ENCODE data around the gene MCU.

MCU gene

DNA sequence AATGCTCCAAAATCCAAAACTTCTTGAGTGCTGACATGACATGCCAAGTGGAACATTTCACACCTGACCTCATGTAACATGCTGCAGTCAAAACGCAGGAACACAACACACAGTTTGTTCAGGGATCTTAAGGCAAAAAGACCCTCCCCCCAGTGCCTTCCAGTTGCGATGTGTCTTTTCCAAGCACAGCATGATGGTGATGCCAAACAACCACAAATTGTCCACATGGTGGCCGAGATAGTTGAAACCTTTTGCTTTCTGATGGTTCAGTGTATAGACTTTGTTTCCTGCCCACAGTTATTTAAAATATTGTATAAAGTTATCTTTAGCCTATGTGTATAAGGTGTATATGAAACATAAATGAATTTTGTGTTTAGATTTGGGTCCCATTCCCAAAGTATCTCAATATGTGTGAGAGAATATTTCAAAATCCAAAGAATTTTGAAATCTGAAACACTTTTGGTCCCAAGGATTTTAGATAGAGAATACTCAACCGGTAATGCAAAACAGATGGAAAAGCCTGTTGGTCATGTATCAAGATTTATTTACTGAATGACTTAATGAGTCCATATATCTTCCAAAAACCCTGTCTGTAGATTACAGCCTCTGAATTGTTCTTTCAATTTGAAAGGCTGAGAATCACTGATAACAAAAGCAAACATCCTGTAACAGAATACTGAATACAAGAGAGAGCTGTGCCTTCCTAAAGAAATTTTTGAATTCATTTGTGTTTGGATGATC lies 108.2 kb downstream of the MCU start:
- no peaks in the 10 kb centered on the region for H3K9me3 Mint-ChIP-seq
- peak overlapping the region; percentile 66 to 88 (median 88) for H3K27ac Mint-ChIP-seq
- H3K36me3 Mint-ChIP-seq (ENCODE audit: low read depth): no peaks in the 10 kb centered on the region
- H3K27me3 Mint-ChIP-seq (ENCODE audit: low read depth): no peaks in the 10 kb centered on the region
- H3K4me1 Mint-ChIP-seq: peaks cover 22% of the 10 kb centered on the region
- H3K4me3 Mint-ChIP-seq: no peak overlapping the region
- TF ChIP-seq, protein P1, sequence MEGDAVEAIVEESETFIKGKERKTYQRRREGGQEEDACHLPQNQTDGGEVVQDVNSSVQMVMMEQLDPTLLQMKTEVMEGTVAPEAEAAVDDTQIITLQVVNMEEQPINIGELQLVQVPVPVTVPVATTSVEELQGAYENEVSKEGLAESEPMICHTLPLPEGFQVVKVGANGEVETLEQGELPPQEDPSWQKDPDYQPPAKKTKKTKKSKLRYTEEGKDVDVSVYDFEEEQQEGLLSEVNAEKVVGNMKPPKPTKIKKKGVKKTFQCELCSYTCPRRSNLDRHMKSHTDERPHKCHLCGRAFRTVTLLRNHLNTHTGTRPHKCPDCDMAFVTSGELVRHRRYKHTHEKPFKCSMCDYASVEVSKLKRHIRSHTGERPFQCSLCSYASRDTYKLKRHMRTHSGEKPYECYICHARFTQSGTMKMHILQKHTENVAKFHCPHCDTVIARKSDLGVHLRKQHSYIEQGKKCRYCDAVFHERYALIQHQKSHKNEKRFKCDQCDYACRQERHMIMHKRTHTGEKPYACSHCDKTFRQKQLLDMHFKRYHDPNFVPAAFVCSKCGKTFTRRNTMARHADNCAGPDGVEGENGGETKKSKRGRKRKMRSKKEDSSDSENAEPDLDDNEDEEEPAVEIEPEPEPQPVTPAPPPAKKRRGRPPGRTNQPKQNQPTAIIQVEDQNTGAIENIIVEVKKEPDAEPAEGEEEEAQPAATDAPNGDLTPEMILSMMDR (IDR thresholded peaks at IDR 0.05; ENCODE audit: unreplicated experiment in 3 of 3): no peak

DNA sequence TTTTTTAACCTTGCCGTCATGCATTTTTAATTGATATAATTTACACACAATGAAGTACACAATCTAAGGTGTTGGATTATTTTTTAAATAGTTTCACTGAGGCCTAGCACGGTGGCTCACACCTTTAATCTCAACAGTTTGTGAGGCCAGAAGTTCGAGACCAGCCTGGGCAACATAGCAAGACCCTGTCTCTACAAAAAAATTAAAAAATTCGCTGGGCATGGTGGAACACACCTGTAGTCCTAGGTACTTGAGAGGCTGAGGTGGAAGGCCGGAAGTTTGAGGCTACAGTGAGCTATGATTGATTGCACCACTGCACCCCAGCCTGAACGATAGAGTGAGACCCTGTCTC lies 108.8 kb downstream of the MCU start:
- Mint-ChIP-seq H3K4me1 (peaks cover 22% of the 10 kb centered on the region), H3K27me3 (ENCODE audit: low read depth) (no peaks in the 10 kb centered on the region), H3K36me3 (ENCODE audit: low read depth) (no peaks in the 10 kb centered on the region), H3K27ac (peak overlapping the region; percentile 66 to 88 (median 88)), H3K9me3 (no peaks in the 10 kb centered on the region), H3K4me3 (no peak overlapping the region)
- TF ChIP-seq, protein P1 (IDR thresholded peaks at IDR 0.05; ENCODE audit: unreplicated experiment in 3 of 3): no peak

DNA sequence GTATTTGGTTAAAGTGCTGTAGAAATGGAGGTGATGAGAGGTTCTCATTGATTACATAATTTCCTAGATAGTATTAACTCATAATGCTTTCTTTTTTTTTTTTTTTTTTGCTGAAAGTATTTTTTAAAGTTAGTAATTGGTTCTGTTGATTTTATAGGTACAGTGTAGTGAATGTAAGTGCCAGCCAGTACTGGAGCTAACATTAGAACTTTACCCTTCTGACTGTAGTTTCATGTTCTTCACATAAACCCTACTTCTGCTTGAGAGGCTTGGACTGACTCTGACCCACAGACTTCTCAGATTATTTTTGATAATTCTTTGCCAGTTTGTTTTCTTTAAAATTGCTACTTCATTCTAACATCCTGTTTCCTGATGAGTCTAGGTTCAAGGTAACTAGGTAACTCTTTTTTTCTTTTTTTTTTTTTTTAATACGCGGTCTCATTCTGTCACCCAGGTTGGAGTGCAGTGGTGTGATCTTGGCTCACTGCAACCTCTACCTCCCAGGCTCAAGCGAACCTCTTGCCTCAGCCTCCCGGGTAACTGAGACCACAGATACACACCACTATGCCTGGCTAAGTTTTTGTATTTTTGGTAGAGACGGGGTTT lies 109.4 kb downstream of the MCU start:
- no peak overlapping the region for H3K4me3 Mint-ChIP-seq

DNA sequence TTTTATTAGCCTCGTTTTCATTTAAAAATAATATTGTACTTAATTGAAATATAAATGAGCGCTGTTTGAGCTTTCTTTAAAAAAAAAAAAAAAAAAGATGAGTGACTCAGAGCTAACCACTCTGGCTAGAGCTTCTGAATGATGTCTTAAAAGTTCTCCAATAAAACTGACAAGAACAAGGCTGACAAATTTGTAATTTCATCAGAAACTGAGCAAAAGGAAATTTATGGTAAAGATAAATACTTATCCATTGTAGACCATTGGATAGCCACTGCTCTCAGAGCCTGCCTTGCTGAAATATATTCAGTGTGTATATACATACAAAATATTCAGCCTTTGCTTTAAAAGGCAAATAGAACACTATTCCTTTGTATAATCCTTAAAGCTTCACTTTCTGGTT lies 110.4 kb downstream of the MCU start:
- TF ChIP-seq, protein P1 (IDR thresholded peaks at IDR 0.05; ENCODE audit: unreplicated experiment in 3 of 3): no peak
- Mint-ChIP-seq H3K4me1 (peaks cover 22% of the 10 kb centered on the region), H3K4me3 (no peak overlapping the region), H3K36me3 (ENCODE audit: low read depth) (no peaks in the 10 kb centered on the region), H3K27me3 (ENCODE audit: low read depth) (no peaks in the 10 kb centered on the region), H3K27ac (peak overlapping the region; percentile 66 to 74 (median 71)), H3K9me3 (no peaks in the 10 kb centered on the region)

More for the DNA sequence above, 109.4 kb downstream of the MCU start:
- Mint-ChIP-seq H3K36me3 (ENCODE audit: low read depth) (no peaks in the 10 kb centered on the region), H3K4me1 (peaks cover 22% of the 10 kb centered on the region), H3K27ac (no peak overlapping the region), H3K27me3 (ENCODE audit: low read depth) (no peaks in the 10 kb centered on the region), H3K9me3 (no peaks in the 10 kb centered on the region)
- TF ChIP-seq, protein P1 (IDR thresholded peaks at IDR 0.05; ENCODE audit: unreplicated experiment in 3 of 3): no peak

DNA sequence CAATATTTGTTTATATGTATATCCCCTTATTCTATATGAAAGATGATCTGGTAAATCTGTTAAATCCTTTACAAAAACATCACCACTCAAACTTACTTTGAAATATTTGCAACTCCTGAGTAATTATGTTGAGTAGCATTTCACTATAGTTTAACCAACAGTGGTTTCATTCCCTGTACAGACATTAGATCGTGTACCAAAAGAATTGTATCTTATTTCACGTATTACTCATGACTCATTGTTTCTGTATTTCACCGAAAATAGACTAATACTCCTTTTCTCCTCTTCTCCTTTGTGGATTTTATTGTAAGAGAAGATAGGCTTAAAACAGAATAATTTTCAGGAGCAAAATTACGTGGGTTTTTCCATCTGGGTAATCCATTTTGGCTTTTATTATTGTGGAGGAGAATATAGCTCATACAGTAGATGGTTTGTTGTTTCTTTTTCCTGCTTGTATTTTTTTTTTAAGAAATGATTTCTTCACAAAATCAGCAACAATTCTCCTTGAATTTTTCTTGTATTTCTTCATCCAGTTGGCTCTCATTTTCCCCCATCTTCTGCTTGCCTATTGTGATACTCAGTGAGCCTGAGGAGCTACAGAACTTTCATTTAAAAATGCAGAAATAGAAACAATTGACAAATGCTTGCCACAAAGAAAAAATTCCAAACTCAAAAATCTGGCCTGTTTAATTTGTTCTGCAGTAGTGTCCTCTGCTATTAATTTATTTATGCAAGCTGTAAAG lies 111.0 kb downstream of the MCU start:
- H3K4me3 Mint-ChIP-seq: peak overlapping the region in 1 of 3 experiments; percentile 22
- TF ChIP-seq, protein P1 (IDR thresholded peaks at IDR 0.05; ENCODE audit: unreplicated experiment in 3 of 3): no peak
- H3K27me3 Mint-ChIP-seq (ENCODE audit: low read depth): no peaks in the 10 kb centered on the region
- peak overlapping the region; percentile 66 to 74 (median 71) for H3K27ac Mint-ChIP-seq
- no peaks in the 10 kb centered on the region for H3K36me3 Mint-ChIP-seq (ENCODE audit: low read depth)
- peaks cover 22% of the 10 kb centered on the region for H3K4me1 Mint-ChIP-seq
- no peaks in the 10 kb centered on the region for H3K9me3 Mint-ChIP-seq

All from nephron (organoid).